GM12891 (cell line): ENCODE data around the gene TUBB2A.
"Not testable (repeated sequence)": the region's sequence is repeated elsewhere in the genome, so short reads cannot be mapped to it uniquely, and the experiment has no call there.

ENCODE experiments used
- DNase-seq: peaks from one replicate; pipeline ENCODE4 v3.0.0; 2011; ENCODE audit warnings: low spot score; ENCODE audit not compliant: insufficient read length
- FAIRE-seq: peaks from 2 replicates; lab custom pipeline; 2011; peaks lifted over from hg19 to GRCh38; lab: Jason Lieb, UNC
- PAX5 ChIP-seq: IDR thresholded peaks from 2 replicates; pipeline ENCODE4 v1.6.1; 2011; ENCODE audit warnings: low read length, moderate library complexity, mild to moderate bottlenecking; ENCODE audit not compliant: insufficient read depth, severe bottlenecking
- POLR2A ChIP-seq: IDR thresholded peaks from 2 replicates; pipeline ENCODE4 v1.6.1; 2011; ENCODE audit warnings: low read depth, low read length, control low read depth
- POLR2AphosphoS5 ChIP-seq: IDR thresholded peaks from 2 replicates; pipeline ENCODE4 v1.6.1; 2011; ENCODE audit warnings: low read depth, low read length, control low read depth
- POU2F2 ChIP-seq: IDR thresholded peaks from 2 replicates; pipeline ENCODE4 v1.6.1; 2011; ENCODE audit warnings: low read depth, mild to moderate bottlenecking, control low read depth, low read length, moderate library complexity
- SPI1 ChIP-seq: IDR thresholded peaks from 2 replicates; pipeline ENCODE4 v1.6.1; 2011; ENCODE audit warnings: low read depth, low read length, control low read depth
- TAF1 ChIP-seq: IDR thresholded peaks from 2 replicates; pipeline ENCODE4 v1.6.1; 2011; ENCODE audit warnings: low read depth, low read length, control low read depth

TUBB2A gene

GRCh38 chr6:3181105-3181504, 23.8 kb upstream of the TUBB2A start:
- TF ChIP-seq SPI1 (no peak), TAF1 (no peak), PAX5 (no peak)
- DNase-seq (no peak), FAIRE-seq (no peak)

DNA sequence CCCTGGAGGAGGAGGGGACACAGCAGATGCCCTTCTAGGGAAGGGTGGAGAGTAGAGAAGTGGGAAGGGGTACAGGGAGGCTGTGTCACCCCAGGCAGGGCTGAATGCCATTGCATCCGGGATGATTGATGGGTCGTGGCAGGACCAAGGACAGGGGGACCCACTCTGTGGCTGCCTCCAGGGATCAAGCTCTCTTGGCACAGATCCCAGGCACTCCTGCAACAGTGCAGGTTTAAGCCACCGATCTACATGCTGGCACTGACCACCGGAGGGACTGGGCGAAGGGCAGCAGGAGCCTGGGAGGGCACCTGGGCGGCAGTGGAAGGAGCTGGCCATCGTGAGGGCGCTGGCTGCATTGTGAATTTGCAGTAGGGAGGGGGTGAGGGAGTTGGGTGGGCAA, 22.6 kb upstream of the TUBB2A start:
- not testable (repeated sequence) for FAIRE-seq, DNase-seq

DNA sequence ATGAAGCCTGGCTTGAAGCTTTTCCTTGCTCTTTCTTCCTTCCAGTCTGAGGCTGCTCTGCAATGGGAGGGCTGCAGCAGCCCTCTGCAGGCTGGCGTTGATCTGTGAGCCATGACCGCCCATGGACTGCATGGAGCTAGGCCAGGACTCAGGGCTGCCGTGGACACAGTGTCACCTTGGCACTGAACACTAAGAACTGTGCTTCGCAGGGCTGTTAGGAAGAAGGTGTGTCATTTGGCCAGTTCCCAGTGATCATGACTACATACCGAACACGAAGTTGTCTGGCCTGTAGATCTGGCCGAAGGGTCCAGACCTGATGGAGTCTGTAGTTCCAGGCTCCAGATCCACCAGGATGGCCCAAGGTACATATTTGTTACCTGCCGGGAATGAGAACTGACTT, 21.3 kb upstream of the TUBB2A start:
- FAIRE-seq, DNase-seq: not testable (repeated sequence)

- DNase-seq: no peak
- TF ChIP-seq POLR2A (no peak), TAF1 (no peak), SPI1 (no peak), PAX5 (no peak), POLR2AphosphoS5 (no peak), POU2F2 (no peak)
- FAIRE-seq: no peak
Observed at GRCh38 chr6:3176562-3177355, 19.4 kb upstream of the TUBB2A start.

GRCh38 chr6:3175715-3176402, 18.5 kb upstream of the TUBB2A start:
- FAIRE-seq (no peak), DNase-seq (no peak)
- TF ChIP-seq POU2F2 (no peak), TAF1 (no peak), PAX5 (no peak), POLR2AphosphoS5 (no peak), POLR2A (no peak), SPI1 (no peak)

- not testable (repeated sequence) for DNase-seq, FAIRE-seq
Observed at GRCh38 chr6:3173636-3174089, 16.3 kb upstream of the TUBB2A start.

- not testable (repeated sequence) for DNase-seq, FAIRE-seq
Observed at GRCh38 chr6:3172789-3173188, 15.4 kb upstream of the TUBB2A start.

GRCh38 chr6:3171313-3172175, 14.2 kb upstream of the TUBB2A start:
- DNase-seq, FAIRE-seq: not testable (repeated sequence)

- FAIRE-seq, DNase-seq: not testable (repeated sequence)
Observed at GRCh38 chr6:3170676-3171075, 13.3 kb upstream of the TUBB2A start.

- not testable (repeated sequence) for FAIRE-seq, DNase-seq
Observed at GRCh38 chr6:3168046-3168445, 10.7 kb upstream of the TUBB2A start.

DNA sequence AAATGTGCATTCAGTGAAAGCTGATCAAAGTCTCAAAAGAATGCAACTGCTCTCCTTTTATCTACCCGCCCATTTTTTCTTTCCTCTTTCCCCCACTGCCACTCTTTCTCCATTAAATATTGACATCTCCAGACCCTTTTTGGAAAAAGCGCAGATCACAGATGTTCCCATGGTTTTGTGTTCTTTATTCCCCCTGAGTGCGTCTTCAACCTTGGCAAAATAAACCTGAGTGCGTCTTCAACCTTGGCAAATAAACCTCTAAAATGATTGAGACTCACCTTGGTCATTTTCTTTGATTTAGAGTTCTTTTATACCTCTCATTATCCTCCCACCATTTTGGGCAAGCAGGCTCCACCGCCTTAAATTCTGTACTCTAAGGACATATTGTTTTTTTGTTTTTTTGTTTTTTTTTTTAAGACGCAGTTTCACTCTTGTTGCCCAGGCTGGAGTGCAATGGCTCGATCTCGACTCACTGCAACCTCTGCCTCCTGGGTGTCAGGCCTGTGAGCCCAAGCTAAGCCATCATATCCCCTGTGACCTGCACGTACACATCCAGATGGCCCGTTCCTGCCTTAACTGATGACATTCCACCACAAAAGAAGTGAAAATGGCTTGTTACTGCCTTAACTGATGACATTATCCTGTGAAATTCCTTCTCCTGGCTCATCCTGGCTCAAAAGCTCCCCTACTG, 9.3 kb upstream of the TUBB2A start:
- not testable (repeated sequence) for DNase-seq, FAIRE-seq
